Activated T-cell treated with anti-CD3 and anti-CD28 coated beads for 4 hours (primary cell): ENCODE results near the gene TM7SF2.
"Not testable (repeated sequence)": the region's sequence is repeated elsewhere in the genome, so short reads cannot be mapped to it uniquely, and the experiment has no call there.

Experiments
- DNase-seq: peaks from one replicate; pipeline ENCODE4 v3.0.0-alpha.2; 2020

The TM7SF2 gene

DNA sequence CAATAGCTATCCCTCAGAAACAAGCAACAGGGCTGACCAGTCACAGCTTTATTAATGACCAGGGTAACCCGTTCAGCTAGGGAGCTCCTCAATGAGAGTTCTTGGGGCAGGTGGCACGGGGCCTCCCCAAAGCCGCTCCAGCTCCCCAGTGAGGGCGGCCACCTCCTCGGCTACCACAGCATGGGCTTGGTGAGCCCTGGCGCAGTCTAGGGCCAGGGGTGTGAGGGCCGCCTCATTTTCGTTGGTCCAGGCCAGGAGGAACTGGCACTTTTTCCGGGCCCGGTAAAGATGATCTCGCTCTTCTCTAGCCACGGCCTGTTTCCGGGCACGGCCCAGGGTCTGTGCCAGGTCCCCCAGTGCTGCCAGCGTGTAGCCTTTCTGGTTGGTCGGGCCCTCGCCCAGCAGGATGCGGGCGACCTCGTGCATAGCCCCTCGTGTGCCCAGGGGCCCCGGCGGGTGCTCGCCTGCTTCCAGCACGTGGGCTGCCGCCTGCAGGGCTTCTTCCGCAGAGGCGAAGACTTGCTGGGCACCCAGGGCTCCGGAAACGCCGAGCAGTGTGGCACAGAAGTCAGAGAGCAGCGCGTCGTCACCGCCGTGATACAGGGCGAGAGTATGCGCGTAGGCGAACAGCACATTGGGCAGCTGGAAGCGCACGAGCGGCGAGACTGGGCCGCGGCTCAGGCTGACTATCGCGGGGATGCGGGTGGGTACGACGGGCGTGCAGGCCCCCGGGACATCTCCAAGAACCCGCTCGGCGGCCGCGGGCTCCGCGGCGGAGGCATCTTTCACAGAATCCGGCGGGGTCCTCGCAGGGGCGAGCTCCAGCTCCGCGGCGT is 4.9 kb downstream of the TM7SF2 start:
- DNase-seq, result peak; percentile 45

DNA sequence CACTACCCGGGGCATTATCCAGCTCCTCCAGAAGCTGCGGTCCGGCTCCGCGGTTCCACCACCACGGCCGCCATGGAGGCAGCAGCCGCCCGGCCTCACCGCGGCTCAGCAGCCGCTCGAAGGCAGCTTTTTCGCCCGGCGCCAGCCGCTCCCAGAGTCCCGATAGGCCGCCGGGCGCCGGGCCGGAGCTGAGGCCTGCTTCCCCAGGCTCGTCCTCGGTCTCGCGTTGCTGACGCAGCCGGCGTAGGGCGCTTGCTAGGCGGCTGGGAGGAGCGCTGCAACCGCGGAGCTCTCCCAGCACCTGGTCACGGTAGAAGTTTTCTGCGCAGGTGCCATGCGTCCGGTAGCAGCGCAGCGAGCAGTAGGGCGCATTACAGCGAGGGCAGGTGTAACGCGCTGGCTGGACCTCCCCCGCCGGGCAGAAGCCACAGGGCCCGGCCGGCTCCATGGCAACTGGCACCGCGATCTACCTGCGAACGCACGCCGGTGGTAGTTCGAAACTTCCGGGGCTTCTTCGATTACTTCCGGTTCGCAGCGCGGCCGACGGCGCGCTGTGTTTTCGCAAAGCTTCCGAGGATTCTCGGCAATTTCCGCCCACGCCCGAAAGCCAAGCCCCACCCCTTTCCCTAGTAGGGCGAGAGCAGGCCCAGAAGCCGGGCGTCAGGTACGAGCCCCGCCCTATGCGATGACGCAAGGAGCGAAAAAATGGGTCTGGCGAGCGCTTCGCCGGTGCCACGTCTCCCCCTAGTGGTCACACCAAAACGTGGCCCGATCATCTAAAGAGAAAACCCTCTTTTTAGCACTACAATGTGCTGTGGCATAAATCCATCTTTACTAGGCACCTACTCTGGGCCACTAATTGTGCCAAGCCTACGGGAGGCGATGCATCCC is 5.8 kb downstream of the TM7SF2 start, which contains the start of gene ZNHIT2:
Gene ZNHIT2, minus strand, starts transcription at position 496 of the 891 bp plus-strand sequence. Its CDS starts 48 bp downstream, at position 448.
- peak; percentile 100 for DNase-seq

DNA sequence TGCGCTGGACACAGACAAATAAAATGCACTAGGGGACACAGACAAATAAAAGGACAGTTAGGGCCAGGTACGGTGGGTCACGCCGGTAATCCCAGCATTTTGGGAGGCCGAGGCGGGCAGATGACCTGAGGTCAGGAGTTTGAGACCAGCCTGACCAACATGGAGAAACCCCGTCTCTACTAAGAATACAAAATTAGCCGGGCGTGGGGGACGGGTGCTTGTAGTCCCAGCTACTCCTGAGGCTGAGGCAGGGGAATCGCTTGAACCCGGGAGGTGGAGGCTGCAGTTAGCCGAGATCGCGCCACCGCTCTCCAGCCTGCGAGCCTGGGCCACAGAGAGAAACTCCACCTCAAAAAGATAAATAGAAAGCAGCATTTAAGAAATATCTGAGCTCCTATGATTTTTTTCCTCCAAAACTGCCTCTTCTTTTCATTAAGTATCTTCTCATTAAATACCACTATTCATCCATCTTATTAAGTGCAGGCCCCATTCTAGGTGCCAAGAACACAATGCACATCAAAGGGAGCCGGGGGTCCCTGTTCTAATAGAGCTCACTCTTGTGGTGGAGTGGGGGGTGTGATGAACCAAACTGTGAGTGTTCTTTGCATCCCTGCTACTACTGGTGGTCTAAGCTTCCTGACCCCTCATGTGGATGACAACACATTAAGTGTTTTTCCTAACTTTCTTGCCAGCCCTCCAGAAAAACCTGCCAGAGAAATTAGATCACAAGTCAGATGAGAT is 6.6 kb downstream of the TM7SF2 start:
- no peak for DNase-seq

DNA sequence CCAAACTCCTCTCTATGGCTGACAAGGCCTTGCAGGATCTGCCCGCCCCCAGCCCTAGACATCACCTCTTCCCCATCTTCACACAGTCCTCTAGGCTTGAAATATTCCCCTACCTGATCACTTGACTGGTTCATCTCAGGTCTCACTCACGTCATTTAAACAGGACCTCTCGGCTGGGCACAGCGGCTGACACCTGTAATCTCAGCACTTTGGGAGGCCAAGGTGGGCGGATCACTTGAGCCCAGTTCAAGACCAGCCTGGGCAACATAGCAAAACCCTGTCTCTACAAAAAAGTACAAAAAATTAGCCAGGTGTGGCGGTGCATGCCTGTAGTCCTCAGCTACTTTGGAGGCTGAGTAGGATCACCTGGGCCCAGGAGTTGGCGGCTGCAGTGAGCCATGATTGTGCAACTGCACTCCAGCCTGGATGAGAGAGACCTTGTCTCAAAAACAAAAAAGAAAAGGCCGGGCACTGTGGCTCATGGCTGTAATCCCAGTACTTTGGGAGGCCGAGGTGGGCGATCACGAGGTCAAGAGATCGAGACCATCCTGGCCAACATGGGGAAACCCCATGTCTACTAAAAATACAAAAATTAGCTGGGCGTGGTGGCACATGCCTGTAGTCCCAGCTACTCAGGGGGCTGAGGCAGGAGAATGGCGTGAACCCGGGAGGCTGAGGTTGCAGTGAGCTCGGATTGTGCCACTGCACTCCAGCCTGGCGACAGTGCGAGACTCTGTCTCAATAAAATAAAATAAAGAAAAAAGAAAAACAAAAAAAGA is 7.4 kb downstream of the TM7SF2 start:
- not testable (repeated sequence) for DNase-seq

DNA sequence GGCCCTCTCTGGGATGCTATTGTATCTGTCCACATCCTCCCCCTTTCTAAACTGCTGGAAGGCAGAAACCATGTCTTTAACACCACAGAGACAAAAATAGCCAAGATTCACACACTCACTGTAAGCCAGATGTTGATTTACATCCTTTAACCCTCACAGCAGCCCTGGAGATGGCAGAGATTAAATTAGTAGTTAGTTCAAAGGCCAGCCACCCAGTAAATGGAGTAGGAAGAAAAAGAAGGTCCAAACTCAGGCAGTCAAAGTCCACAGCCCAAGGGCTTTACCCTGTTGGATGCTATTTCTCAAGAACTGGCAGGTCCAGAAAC is 8.0 kb downstream of the TM7SF2 start:
- DNase-seq, result no peak

DNA sequence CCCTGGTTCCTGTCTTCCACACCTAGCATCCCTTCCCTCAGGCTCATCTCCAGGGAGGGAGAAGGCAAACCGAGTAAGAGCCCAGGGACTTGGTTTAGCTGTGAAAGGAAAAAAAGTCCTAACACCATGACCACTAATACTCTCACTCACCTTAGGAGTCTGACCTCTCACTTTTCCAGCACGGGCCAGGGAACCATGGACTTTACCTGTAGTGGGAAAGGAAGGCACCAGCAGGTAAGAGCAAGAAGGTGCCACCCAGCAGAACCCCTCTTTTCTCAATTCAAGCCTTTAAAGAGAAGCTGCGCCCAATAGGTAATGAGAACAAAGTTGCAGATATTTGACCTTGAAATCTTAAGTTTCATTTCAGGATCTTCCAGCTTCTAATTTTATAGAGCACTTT is 9.2 kb downstream of the TM7SF2 start:
- no peak for DNase-seq

DNA sequence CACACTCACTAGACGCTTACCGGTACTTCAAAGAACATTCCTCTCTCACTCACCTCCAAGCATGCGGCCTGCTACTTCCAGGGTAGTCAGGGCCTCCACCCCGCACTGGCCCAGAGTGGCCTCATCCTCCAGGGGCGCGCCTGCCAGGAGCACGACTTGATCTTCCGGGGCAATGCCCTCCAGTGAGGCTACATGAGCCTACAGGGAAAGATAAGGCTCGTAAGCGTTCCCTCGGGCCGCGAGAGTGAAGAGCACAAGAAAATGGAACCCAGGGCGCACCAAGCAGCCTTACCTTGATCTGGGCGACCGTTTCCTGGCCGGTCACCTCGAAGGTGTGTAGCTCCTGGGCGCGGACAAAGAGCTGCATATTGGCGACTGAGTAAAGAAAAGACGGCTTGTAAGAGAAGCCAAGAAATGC is 9.8 kb downstream of the TM7SF2 start:
- no peak for DNase-seq

DNA sequence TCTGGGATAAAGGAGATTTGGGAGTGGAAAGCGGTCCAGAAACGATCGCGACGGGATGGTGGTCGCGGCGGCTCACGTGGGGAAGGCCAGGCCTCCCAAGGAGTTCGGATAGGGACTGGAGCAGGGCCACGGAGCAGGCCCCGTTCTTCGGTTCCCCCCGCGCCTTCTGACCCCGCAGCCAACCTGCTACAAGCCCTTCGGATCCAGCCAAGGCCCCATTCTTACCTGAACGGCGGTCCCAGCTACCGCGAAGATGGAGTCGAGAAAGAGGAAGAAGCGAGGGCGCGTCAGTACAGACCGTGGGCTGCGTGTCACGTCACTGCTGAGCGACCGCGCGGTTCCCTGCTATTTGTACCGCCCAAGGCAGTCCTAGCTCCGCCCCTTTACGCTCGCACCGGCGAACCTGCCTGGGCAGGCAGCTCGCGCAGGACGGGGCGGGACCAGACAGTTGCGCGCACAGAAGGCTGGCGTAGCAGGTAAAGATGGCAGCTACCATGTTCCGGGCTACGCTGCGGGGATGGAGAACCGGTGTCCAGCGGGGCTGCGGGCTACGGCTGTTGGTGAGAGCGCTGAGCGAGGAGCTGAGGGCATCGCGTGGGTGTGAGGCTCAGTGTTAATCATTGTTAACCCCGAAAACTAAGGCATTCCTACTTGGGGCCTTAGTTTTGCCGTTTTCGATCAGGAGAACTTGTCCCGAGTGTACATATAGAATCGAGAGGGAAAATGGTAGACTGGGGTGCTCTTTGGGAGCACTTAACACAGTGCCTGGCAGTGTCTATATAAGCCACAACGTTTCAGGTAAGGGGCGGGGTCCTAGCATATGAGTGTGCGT is 10.4 kb downstream of the TM7SF2 start, which contains the start of the genes FAU and MRPL49:
Gene FAU, minus strand, starts transcription at position 270 of the 832 bp plus-strand sequence. CDS start 321 bp downstream, outside the sequence.
Gene MRPL49, plus strand, starts transcription at position 457 of the 832 bp plus-strand sequence. Its CDS starts 26 bp downstream, at position 483.
- peak; percentile 97 for DNase-seq

DNA sequence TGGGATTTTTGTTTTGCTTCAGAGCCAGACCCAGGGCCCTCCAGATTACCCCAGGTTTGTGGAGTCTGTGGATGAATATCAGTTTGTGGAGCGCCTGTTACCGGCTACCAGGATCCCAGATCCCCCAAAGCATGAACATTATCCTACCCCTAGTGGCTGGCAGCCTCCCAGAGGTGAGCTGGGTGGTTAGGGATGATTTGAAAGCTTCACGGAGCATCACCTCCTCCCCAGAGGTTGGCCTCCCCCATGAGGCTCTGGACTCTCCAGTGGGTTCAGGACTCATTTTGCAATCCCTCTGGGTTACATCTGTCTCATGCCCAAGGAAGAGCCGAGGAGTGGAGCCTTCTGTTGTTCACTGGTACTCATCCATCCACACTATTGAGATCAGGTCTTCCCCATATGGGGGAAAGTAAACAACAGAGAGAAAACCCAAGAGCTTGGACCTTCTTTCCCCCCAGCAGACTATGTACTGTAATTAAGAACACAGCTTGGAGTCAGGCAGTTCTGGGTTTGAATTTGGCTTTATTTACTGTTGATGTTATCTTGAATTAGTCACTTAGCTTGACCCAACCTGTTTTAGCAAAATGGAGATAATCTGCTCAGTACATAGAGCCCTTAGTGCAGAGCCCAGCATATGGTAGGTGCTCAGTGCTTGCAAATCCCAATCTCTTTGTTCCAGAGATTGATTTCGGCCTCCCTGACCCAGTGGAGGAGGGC is 13.0 kb downstream of the TM7SF2 start:
- no peak for DNase-seq

DNA sequence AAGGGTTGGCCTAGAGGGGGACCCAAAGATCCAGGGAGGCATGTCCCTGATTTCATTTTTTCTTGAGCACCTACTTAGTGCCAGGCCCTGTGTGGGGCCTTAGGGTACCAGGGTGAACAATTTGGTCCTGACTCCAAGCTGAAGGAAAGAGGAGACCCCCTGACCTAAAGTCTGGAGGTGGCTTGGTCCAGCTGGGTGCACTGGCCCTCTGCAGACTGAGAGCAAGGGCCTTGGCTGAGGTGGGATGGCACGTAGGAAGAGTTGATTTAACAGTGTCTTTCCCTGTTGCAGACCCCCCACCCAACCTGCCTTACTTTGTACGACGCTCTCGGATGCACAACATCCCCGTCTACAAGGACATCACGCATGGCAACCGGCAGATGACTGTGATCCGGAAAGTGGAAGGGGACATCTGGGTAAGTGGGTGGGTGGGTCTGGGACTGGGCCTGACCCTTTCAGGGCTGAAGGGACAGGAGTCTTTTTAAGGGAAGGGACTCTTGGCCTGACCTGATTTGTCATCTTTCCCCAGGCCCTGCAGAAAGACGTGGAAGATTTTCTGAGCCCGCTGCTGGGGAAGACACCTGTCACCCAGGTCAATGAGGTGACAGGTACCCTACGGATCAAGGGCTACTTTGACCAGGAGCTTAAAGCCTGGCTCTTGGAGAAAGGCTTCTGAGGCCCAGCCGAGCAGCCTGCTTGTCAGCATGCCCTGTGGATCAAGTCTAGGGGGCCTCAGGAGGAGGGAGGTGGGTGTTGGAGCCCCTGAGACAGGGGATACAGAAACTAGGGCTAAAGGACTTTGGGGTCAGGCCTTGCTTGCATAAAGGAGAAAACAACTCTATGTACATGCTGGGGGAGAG is 13.8 kb downstream of the TM7SF2 start:
- DNase-seq, result no peak

DNA sequence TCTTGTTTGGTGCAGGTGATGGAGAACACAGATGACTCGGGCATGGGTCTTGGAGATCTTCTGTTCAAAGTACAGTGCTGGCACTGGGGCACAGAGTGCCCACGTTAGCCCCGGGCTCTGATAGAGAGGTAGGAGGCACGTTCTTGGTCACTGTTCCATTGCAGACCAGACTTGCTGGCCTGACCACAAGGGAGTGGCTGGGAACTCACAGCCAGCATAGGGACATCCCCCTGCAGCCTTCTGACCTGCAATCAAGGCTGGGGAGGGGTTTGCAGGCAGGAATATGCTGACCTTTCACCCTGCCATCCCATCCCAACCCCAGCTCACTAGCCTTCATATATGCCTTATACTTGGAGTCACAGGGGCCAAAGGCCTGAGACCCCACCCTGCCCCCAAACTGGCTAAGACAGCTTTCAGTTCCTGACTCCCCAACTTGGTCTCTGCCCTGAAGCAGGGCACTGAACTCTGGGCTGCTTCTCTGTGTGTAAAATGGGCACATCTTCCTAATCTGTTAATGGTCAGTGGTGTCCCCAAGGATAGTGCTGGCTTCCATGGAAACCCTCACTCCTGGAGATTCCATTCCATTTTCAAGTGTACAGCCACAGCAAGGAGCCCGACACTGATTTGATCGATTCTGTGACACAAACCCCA is 15.1 kb downstream of the TM7SF2 start:
- no peak for DNase-seq

DNA sequence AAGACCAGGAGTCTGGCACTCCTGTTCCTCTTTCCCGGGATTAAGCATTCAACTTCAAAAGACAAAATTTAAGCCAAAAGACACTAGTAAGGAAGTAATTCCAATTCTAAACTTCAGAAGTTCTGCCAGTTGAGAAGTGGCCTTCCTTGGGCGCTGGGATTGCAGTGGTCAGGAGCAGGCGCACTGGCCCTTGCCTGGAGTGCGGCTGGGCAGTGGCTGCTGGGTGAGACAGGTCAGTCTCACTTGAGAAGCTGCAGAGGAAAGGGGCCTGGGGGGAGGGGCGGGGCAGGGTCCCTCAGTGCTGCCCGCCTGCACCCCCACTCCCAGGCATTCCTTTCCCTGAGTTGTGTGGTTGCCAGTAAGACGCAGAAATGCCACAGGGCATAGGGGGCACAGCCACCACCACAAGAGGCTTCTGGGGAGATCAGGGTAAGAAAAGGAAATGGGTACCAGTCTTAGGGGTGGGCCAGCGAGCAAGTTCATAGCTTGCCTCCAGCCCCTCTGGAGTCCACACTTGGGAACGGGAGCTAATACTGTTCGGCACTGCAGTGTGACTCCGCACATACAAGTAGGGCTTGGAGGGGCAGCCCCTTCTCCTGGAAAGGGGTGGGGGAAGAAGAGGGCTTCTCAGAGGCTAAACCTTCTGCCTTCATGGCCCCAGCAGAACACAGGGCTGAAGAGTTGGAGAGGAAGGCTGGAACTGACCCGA is 16.0 kb downstream of the TM7SF2 start:
- no peak for DNase-seq

DNA sequence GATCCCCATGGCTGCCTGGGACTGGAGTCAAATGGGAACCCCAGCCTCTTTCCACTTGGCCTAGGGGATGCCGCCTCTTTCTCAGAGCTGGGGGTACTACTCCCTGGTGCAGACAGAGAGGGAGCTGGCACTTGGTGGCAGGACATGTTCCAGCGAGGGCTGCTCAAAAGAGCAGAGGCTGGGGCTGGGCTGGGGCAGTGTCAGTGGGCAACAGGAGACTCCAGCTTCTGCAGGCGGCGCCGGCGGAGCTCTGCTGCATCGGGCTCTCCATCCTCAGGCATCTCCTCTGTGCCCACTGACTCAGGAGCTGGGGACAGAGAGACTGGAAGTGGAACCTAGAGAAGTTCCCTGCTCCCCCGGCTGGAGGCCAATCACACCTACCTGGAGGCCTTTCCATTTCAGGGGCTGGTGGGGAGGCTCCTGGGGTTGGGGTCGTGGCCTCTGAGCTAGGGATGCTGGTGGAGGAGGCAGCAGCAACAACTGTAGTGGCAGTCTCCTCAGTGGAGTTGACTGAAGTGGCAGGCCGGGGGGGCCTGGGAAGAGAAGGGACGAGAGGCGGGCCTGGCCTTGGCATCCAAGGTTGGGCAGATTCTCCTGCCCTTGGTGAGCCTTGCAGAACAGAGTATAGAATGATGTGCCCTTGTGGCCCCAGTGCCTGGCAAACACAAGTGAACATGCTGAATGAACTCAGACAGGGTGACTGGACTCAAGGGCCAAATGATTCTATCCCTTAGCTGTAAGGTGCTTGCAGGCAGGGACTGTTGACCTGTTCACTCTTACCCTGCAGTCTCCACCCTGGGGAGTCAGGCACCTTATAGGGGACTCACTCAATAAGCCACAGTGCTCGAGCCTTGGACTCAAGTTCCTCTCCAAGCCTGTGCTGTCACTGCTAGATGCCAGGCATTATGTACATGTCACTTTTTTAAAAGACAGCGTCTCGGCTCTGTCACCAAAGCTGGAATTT is 16.8 kb downstream of the TM7SF2 start:
- DNase-seq, result no peak

DNA sequence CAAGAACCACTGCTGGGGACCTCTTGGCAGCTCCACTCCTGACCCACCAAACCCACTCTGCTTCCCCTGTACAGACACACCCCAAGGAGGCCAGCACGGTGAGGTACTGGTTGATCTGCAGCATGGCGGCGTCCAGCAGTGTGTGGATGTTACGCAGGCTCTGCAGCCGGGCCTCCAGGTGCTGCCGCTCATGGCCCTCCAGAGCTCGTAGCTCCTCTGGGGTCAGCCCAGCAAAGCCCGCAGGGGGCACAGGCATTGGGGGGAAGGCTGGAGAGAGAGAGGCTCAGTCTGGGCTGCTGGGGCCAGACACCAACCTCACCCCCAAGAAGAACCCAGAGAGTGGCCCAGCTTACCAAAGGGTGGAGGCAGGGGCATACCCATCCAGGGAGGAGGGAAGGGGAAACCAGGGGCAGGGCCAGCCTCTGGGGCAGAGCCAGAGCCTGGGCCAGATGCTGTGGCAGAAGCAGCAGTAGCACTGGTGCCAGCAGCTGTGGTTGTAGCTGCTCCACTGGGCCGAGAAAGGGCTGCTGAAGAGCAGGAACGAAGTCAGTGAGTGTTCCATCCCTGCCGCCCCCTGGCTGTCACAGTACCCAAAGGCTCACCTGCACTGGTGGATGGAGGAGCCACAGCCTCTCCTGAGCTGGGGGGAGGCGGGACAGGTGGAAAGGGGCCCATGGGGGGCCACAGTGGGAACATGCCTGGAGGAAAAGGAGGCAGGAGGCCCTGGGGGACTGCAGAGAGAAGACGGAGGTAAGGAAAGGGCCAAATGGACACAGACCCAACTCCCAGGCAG is 18.2 kb downstream of the TM7SF2 start:
- no peak for DNase-seq

DNA sequence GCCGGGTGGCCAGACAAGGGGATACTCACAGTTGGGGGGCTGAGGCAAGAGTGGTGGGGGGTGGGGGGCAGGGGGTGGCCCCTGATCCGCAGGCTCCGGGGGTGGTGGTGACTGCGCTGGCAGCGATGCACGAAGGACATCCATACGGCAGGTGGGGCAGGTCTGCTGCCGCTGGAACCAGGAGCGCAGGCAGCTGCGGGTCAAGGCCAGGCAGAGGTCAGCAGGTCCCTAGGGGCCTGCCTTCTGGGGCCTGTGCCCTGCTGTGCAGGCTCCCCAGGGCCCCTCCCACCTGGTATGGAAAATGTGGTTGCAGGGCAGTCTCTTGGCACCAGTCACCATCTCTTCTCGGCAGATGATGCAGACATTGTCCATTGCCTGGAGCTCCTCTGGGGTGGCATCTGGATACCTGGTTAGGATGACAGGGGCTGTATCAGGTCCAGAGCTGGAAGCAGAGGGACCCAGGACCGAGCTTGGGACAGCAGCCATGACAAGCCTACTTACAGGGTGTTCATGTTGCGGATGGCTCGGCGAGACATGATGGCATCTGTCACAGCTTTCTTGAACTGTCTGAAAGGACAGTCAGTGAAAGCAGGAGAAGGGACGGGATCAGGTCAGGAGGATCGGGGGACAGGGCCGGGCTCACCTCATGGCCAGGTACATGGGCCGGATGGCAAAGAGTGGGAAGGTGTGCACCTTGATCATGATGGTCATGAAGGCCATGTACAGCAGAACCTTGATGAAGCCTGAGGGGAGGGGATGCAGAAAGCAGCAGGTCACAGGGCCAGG is 19.2 kb downstream of the TM7SF2 start:
- no peak for DNase-seq
